Globus pallidus (tissue), 1 donor: ENCODE data around the gene GRK5.
"Not testable (repeated sequence)": the region's sequence is repeated elsewhere in the genome, so short reads cannot be mapped to it uniquely, and the experiment has no call there.

Source experiments
- DNase-seq: peaks from one replicate; pipeline ENCODE4 v3.0.0-alpha.2; 2015; ENCODE audit warnings: low spot score

Gene GRK5

GRCh38 chr10:119250641-119251314, 43.4 kb downstream of the GRK5 start:
- DNase-seq: no peak

GRCh38 chr10:119251315-119251708, 43.9 kb downstream of the GRK5 start:
- no peak for DNase-seq

GRCh38 chr10:119252051-119252465, 44.7 kb downstream of the GRK5 start:
- DNase-seq: no peak

- DNase-seq: no peak
These were observed 45.2 kb downstream of the GRK5 start for GRCh38 chr10:119252470-119253151.

- no peak for DNase-seq
These were observed 46.2 kb downstream of the GRK5 start for GRCh38 chr10:119253433-119254174.

- no peak for DNase-seq
These were observed 47.0 kb downstream of the GRK5 start for GRCh38 chr10:119254335-119254734.

- no peak for DNase-seq
These were observed 48.7 kb downstream of the GRK5 start for GRCh38 chr10:119256030-119256429.

- no peak for DNase-seq
These were observed 49.5 kb downstream of the GRK5 start for GRCh38 chr10:119256897-119257296.

DNA sequence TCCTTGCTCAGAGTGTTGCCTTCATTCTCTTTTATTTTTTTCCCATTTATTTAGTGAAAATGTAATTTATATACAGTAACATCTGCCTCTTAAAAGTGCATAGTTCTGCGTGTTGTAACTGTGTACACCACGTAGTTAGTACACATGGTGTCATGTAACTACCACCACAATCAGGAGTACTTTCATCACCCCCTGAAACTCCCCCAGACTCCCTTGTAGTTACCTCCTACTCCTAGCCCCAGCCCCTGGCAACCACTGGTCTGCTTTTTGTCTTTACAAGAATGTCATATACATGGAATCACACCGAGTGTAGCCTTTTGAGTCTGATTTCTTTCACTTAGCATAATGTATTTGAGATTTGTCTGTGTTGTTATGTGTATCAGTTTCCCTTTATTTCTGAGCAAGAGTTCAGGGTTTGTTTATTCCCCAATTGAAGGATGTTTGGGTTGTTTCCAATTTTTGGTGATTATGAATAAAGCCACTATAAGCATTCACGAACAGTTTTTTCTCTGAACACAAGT, 50.6 kb downstream of the GRK5 start:
- no peak for DNase-seq

GRCh38 chr10:119259345-119259744, 52.0 kb downstream of the GRK5 start:
- DNase-seq: no peak

- DNase-seq: not testable (repeated sequence)
These were observed 53.6 kb downstream of the GRK5 start for GRCh38 chr10:119261016-119261415.

DNA sequence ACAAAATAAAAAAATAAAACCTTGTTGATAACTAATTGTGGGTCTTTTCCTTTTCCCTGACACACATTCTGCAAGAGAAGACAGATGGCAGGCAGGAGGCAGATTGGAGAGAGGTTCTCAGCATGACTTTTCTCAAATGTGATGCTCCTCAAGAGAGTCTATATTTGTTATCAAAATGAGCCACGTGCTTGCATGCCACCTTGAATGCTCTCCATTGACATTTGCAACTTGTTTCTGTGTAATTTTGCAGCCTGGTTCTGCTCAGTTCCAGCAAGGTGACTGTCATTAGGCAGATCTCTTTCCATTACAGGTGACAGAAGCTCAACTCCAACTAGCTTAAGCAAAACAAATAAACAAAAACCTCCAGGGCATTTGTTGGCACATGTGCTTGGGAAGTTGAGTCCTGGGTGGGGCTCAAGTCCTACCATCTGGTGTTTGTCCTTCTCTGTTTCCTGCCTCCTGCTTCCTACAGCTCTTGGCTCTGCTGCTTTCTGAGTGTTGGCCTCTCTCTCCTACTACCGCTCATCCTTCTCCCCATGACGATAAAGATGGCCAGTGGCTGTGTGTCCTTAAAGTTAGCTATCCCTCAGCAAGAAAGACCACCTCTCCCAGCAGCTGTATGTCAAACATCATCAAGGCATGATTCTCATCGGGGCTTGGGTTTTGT, 56.7 kb downstream of the GRK5 start:
- DNase-seq: no peak

DNA sequence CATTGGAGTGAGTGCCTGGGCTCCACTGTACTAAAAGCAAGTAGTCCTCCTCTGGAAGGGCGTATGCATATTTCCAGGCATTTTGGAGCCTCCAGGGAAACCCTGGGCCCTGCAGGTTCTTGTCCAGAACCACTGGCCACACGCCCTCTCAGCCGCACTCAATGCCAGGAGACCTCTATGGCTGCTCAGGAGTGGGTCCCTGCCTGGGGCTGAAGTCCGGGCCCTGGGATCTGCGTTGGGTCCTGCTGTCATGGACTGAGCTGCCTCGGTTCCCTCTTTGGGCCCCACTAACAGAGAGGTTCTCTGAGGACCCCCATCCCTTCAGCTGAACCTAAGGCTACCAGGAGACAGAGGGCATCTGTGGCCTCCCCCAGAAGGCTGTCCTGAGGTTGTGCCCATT, 58.3 kb downstream of the GRK5 start:
- no peak for DNase-seq

DNA sequence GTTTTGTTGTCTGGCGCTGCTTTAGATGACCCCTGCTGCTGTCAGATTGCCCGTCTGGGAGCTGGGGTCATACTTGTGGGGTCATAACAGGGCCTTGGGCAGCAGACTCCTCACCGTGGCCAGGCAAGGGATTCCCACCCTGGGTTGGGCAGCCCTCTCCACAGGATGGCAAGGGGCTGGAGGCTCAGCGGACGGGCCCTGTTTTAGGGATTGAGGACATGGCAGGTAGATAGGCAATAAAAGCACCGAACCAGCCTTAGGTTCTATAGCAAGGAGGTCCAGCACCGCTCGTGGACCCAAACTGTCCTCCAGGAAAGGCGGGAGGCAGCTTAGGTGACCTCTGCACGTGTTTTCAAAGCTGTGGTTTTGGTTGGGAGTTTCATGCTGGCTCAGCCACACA, 60.0 kb downstream of the GRK5 start:
- no peak for DNase-seq

GRCh38 chr10:119268428-119268827, 61.1 kb downstream of the GRK5 start:
- DNase-seq: no peak

- DNase-seq: no peak
These were observed 61.6 kb downstream of the GRK5 start for GRCh38 chr10:119268871-119269506.

DNA sequence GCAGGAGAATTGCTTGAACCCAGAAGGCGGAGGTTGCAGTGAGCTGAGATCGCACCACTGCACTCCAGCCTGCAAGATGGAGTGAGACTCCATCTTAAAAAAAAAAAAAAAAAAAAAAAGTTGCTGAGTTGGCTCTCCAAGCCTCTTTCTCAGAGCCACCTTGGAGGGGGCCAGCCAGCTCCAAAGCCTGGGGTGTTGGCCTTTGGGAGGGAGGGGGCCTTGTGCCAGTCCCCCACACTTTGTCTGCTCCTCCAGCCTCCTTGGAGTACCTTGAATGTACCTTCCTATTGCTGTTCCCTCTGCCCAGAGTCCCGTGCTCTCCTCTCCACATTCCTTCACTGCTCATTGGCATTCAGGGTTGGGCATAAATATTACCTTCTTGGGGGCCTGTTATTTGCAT, 62.4 kb downstream of the GRK5 start:
- no peak for DNase-seq

GRCh38 chr10:119270762-119271366, 63.5 kb downstream of the GRK5 start:
- no peak for DNase-seq

DNA sequence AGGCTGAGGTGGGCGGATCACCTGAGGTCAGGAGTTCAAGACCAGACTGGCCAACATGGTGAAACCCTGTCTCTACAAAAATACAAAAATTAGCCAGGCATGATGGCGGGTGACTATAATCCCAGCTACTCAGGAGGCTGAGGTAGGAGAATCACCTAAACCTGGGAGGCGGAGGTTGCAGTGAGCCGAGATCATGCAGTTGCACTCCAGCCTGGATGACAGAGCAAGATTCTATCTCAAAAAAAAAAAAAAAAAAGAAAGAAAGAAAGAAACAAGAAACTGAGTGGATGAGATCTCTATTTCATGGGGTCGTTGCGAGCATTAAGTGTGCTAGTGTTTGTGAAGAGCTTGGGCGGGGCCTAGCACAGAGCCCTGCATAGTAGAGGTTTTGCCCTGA, 65.0 kb downstream of the GRK5 start:
- DNase-seq: not testable (repeated sequence)

DNA sequence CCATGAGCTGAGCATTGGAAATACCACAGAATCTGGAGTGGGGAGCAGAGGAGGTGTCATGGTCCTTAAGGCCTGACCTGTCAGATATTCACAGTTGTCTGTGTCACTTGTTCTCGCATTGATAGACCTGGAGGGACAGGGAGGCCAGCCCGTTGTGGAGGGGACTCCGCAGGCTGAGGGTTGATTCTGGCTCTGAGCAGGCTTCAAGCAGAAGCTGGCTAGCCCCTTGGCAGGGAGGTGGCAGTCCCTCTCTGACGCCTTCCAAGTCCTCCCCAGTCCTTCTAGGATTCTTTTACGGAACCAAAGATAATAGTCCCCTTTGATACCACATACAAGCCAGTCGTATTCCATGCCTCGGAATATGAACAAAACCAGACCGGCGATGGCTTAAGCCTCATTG, 65.4 kb downstream of the GRK5 start:
- DNase-seq: no peak

DNA sequence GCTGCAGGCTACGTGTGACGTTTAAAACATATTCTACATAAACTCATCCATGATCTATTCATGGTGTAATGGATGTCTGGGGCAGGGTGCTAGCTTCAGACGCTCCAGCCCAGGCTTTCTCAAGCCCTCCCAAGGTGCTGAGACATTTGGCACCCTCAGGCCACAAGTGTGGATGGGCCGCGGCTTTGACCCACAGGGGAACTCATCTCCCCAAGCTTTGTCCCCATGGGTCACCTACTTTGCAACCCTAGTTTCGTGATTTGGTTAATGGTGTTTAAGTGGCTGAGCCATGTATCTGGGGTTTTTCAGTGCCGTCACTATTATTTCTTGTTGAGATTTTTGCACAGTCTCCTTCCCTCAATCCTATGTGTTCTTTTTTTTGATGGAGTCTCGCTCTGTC, 66.0 kb downstream of the GRK5 start:
- no peak for DNase-seq
